GM18526 (cell line): ENCODE data around the gene CDKN2C.

Source experiments
- POLR2A ChIP-seq: IDR thresholded peaks from 3 replicates; pipeline ENCODE4 v1.6.1; 2011; ENCODE audit not compliant: insufficient read length; ENCODE audit errors: extremely low read depth

CDKN2C gene

DNA sequence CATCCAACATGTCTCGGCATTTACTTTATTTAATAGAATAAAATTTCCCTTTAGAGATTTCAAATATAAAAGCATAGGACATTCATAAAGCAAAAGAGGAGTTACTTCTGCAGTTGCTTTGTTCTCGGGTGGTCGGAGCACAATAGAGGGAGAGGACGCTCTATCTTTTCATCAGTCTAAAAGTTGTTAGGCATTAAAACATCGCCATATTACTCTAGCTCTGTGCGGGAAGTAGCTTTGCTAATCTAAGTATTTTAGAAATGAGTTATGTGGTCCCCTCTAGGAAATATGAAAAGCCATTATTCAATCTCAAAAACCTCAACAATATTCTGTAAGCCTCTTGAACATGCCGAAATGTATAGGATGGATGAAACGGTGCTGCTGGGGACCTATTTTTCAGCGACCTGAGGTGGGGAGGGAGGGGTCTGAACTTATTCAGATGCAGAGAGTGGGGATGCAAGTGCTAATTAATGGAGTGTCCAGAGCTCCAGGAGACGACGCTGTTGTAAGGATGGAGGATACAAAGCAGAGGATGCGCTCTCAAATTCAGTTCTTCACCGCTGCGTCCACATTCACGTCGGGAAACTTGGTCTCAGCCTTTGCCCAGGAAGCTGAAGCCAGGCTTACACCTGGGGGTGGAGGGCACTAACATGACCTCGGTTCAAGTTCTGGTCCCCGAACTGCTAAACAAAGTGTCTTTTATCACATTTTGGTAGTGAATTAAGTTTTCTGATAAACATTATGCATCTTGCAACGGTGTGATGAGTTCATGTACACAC is 6.3 kb downstream of the CDKN2C start:
- no peak for TF ChIP-seq POLR2A

GRCh38 chr1:50976890-50977574 is 7.0 kb downstream of the CDKN2C start:
- TF ChIP-seq POLR2A: no peak

- no peak for TF ChIP-seq POLR2A
Observed at GRCh38 chr1:50977575-50978143, 7.6 kb downstream of the CDKN2C start.

DNA sequence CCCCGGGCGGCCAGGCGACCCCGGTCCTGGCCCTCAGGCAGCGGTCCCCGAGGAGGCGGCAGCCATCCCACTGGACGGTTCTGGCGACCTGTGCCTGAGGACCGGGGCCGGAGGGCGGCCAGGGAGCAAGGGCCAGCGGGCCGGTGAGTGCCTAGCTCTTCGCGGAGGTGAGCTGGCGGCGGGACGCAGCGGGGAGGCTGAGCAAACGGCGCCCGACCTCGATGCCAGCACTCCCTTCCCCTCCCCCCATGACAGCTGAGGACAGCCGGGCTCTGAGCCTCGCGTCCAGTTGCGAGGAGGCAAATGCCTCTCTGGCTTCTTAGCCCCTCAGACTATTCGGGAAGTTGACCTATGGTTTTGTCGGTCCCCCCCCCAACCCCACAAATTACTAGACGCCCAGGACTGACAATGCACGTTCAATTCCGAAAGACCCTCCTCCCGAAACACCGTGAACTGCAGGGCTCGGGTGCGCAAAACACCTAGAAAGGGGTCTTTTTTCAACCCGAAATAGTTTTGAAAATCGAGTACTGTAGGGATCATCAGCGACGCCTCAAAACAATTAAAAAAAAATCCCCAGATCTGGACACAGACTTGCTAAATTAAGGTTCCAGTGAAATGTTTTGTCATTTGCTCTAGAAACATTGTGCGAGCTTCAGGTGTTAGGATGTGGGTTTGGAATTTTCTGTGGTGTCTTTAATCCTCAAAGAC is 8.3 kb downstream of the CDKN2C start:
- TF ChIP-seq POLR2A: peak; percentile 57

- TF ChIP-seq POLR2A: no peak
Observed at GRCh38 chr1:50978852-50979781, 9.1 kb downstream of the CDKN2C start.

GRCh38 chr1:50979937-50980336 is 9.9 kb downstream of the CDKN2C start:
- TF ChIP-seq POLR2A: no peak

DNA sequence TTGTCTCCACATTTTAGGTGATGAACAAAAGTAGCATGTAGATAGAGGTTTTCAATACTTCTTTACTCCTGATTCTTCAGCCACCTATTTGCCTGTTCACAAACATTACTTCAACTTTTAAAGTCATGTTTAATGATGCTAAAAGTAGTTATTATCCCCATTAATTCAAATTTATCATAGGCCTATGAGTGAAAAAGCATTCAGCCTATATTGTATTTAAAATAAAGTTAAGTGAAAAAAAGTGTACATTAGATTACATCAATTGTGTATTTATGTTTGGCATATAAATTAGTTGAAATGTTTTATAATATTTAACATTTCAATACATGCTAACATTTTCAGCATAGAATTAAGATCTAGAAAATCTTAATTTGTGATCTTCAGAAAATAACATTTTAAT is 10.5 kb downstream of the CDKN2C start:
- no peak for TF ChIP-seq POLR2A

- TF ChIP-seq POLR2A: no peak
Observed at GRCh38 chr1:50981741-50982140, 11.7 kb downstream of the CDKN2C start.

- TF ChIP-seq POLR2A: no peak
Observed at GRCh38 chr1:50982611-50983010, 12.6 kb downstream of the CDKN2C start.

- no peak for TF ChIP-seq POLR2A
Observed at GRCh38 chr1:50983219-50983802, 13.3 kb downstream of the CDKN2C start.

DNA sequence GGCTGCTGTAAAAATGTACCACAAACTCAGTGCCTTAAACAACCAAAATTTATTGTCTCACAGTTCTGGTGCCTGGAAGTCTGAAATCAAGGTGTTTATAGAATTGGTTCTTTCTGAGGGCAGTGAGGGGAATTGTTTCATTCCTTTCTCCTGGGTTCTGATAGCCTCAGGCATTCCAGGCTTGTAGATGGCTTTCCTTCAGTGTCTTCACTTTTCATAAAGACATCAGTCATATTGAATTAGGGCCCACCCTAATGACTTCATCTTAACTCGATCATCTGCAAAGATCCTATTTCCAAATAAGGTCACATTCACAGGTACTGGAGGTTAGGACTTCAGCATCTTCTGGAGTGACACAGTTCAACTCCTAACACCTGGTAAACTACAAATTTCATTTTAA is 15.0 kb downstream of the CDKN2C start:
- TF ChIP-seq POLR2A: no peak

- TF ChIP-seq POLR2A: no peak
Observed at GRCh38 chr1:50986653-50987052, 16.6 kb downstream of the CDKN2C start.

DNA sequence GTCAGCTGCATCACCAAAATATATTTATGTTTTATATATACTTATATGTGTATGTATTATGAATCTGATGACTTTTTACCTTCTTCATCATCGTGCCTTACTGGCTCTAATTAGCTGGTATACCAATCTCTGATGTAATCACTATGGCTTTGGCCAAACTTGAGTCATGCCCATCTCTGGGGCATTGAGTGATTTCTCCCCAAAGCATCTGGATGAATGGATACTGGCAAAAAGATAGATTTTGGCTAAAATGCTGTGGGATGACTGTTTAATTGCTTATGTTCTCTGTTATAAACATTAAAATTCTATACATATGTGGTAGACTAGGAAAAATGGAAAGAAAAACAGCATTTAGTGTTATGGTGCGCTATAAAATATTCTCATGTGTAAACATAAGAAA is 19.6 kb downstream of the CDKN2C start:
- TF ChIP-seq POLR2A: no peak
